Endothelial cell of umbilical vein (primary cell): ENCODE data around the gene PPM1G.

Experiments
- CTCF ChIP-seq, 2 donors: IDR thresholded peaks; 1 replicate in 1 of 2; 2 replicates in 1 of 2; pipeline ENCODE4 v1.5.1; 2011; ENCODE audit warnings: low read length in 2 of 2, mild to moderate bottlenecking in 2 of 2, moderate library complexity in 2 of 2, control low read depth in 1 of 2, inconsistent platforms in 1 of 2, low read depth in 1 of 2; ENCODE audit not compliant: insufficient read depth in 1 of 2; ENCODE audit errors: extremely low read depth in 1 of 2
- EZH2 ChIP-seq: IDR thresholded peaks from 2 replicates; pipeline ENCODE4 v1.6.1; 2012; ENCODE audit warnings: borderline replicate concordance, low read depth, mild to moderate bottlenecking, moderate library complexity, low read length, inconsistent platforms; ENCODE audit not compliant: severe bottlenecking
- FOS ChIP-seq: IDR thresholded peaks from 2 replicates; pipeline ENCODE4 v1.6.1; 2011; ENCODE audit warnings: mild to moderate bottlenecking, low read length, moderate library complexity, borderline replicate concordance; ENCODE audit not compliant: insufficient read depth
- POLR2A ChIP-seq: IDR thresholded peaks from 2 replicates; pipeline ENCODE4 v1.6.1; 2012; ENCODE audit warnings: low read depth, mild to moderate bottlenecking, control low read depth, low read length

- TF ChIP-seq POLR2A (no peak), CTCF (IDR thresholded peaks at IDR 0.05; ENCODE audit: extremely low read depth in 1 of 2, insufficient read depth in 1 of 2, low read depth in 1 of 2, low read length in 2 of 2) (peak; percentile 49 to 56), EZH2 (no peak), FOS (no peak)
These were observed 1.4 kb downstream of the PPM1G start for GRCh38 chr2:27407798-27408491.
